ENCODE results near the gene PLEKHA7.
A peak's percentile ranks its signal among the peaks of the same experiment; 100 is the strongest.

Gene PLEKHA7

GRCh38 chr11:17012712-17013547 is 1.3 kb downstream of the PLEKHA7 start:
- peak overlapping the region; percentile 76 for H3K27ac ChIP-seq
- TF ChIP-seq CTCF (conservative IDR thresholded peaks at IDR 0.05): no peak

GRCh38 chr11:17012179-17012578 is 2.0 kb downstream of the PLEKHA7 start:
- no peak for TF ChIP-seq CTCF (conservative IDR thresholded peaks at IDR 0.05)
- H3K27ac ChIP-seq: no peak overlapping the region

- H3K27ac ChIP-seq: no peak overlapping the region
- TF ChIP-seq CTCF (conservative IDR thresholded peaks at IDR 0.05): no peak
These were observed 3.3 kb downstream of the PLEKHA7 start for GRCh38 chr11:17010851-17011420.

GRCh38 chr11:17008099-17008498 is 6.1 kb downstream of the PLEKHA7 start:
- TF ChIP-seq CTCF (conservative IDR thresholded peaks at IDR 0.05): no peak
- H3K27ac ChIP-seq: no peak overlapping the region

GRCh38 chr11:17005646-17006045 is 8.6 kb downstream of the PLEKHA7 start:
- no peak for TF ChIP-seq CTCF (conservative IDR thresholded peaks at IDR 0.05)
- H3K27ac ChIP-seq: peak overlapping the region; percentile 37; the same call in 1 of the 2 replicates

- H3K27ac ChIP-seq: peak overlapping the region; percentile 37; the same call in 1 of the 2 replicates
- TF ChIP-seq CTCF (conservative IDR thresholded peaks at IDR 0.05): no peak
These were observed 9.6 kb downstream of the PLEKHA7 start for GRCh38 chr11:17004486-17005148.

GRCh38 chr11:17003426-17003825 is 10.8 kb downstream of the PLEKHA7 start:
- H3K27ac ChIP-seq: no peak overlapping the region
- no peak for TF ChIP-seq CTCF (conservative IDR thresholded peaks at IDR 0.05)
